ENCODE data around the gene DOC2A.

DNA sequence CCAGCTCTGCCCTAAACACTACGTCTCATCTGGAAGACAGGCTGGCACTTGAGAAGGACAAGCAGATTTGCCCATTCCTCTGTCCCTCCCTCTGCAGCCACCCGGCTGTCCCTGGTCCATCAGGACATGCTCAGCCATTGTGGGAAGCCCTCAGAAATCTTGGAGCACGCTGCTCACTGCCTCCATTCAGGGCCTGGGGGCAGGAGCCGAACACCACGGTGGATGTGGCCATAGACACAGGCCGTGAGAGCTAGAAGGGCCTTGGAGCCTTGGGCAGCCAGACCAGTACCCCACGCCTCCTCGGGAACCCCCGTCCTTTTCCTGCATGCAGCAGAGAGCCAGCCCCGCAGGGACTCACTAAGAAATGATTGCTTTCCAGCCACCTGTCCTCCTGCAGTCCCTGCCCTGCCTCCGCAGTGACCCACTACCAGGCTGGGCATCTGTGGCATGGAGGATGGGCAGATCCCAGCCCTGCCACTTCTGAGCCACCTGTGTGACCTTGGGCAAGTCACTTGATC is 3.4 kb downstream of the DOC2A start:
- TF ChIP-seq OSR2 (tag by site-specific recombination; IDR thresholded peaks at IDR 0.05) (no peak), ZNF830 (tag by site-specific recombination; IDR thresholded peaks at IDR 0.05; ENCODE audit: low read depth) (no peak), ZNF302 (tag by site-specific recombination; IDR thresholded peaks at IDR 0.05; ENCODE audit: low read depth) (no peak), ZNF311 (tag by site-specific recombination; IDR thresholded peaks at IDR 0.05; ENCODE audit: borderline replicate concordance) (no peak), ZBTB21 (tag by site-specific recombination; IDR thresholded peaks at IDR 0.05) (no peak), TRIM28 (IDR thresholded peaks at IDR 0.05; ENCODE audit: borderline replicate concordance, low read length) (no peak), ZNF530 (tag by site-specific recombination; IDR thresholded peaks at IDR 0.05; ENCODE audit: low read depth) (no peak), ZNF140 (tag by site-specific recombination; IDR thresholded peaks at IDR 0.05) (no peak), KLF10 (tag by site-specific recombination; IDR thresholded peaks at IDR 0.05) (no peak), ZFP41 (tag by site-specific recombination; IDR thresholded peaks at IDR 0.05; ENCODE audit: borderline replicate concordance) (no peak), ZNF558 (tag by site-specific recombination; IDR thresholded peaks at IDR 0.05) (no peak), ZNF510 (tag by site-specific recombination; IDR thresholded peaks at IDR 0.05; ENCODE audit: insufficient replicate concordance) (no peak)
- TF ChIP-seq, protein P1, sequence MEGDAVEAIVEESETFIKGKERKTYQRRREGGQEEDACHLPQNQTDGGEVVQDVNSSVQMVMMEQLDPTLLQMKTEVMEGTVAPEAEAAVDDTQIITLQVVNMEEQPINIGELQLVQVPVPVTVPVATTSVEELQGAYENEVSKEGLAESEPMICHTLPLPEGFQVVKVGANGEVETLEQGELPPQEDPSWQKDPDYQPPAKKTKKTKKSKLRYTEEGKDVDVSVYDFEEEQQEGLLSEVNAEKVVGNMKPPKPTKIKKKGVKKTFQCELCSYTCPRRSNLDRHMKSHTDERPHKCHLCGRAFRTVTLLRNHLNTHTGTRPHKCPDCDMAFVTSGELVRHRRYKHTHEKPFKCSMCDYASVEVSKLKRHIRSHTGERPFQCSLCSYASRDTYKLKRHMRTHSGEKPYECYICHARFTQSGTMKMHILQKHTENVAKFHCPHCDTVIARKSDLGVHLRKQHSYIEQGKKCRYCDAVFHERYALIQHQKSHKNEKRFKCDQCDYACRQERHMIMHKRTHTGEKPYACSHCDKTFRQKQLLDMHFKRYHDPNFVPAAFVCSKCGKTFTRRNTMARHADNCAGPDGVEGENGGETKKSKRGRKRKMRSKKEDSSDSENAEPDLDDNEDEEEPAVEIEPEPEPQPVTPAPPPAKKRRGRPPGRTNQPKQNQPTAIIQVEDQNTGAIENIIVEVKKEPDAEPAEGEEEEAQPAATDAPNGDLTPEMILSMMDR (tag by site-specific recombination; IDR thresholded peaks at IDR 0.05), result no peak
- TF ChIP-seq, protein P2, sequence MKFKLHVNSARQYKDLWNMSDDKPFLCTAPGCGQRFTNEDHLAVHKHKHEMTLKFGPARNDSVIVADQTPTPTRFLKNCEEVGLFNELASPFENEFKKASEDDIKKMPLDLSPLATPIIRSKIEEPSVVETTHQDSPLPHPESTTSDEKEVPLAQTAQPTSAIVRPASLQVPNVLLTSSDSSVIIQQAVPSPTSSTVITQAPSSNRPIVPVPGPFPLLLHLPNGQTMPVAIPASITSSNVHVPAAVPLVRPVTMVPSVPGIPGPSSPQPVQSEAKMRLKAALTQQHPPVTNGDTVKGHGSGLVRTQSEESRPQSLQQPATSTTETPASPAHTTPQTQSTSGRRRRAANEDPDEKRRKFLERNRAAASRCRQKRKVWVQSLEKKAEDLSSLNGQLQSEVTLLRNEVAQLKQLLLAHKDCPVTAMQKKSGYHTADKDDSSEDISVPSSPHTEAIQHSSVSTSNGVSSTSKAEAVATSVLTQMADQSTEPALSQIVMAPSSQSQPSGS (tag by site-specific recombination; IDR thresholded peaks at IDR 0.05; ENCODE audit: low read depth), result no peak
